K562 (cell line): Measurements from ENCODE around the gene TTLL9. TPM values are rescaled to one million over a fixed set of nuclear protein-coding genes. Genes with fewer than 3 reads are reported as not detected.

Experiments used
- CXXC5 ChIP-seq: fragments of 250-450 bp; sonication (Bioruptor Pico); IDR thresholded peaks from 2 replicates; pipeline ENCODE4 v1.8.0; 2022; ENCODE audit warnings: inconsistent platforms, mild to moderate bottlenecking, moderate library complexity
- HDAC2 ChIP-seq: fragments of 450-650 bp; IDR thresholded peaks from 2 replicates; pipeline ENCODE4 v1.6.1; 2016; ENCODE audit warnings: mild to moderate bottlenecking
- HINFP ChIP-seq: fragments of 450-650 bp; conservative IDR thresholded peaks from 2 replicates; pipeline ENCODE4 v1.6.1; 2016; ENCODE audit warnings: missing genetic modification characterization, low read depth, mild to moderate bottlenecking, control low read depth, missing compliant biosample characterization
- HLTF ChIP-seq: fragments of 450-650 bp; IDR thresholded peaks from 2 replicates; pipeline ENCODE4 v1.6.1; 2016
- KDM1A ChIP-seq, 2 experiments: fragments of 450-650 bp; IDR thresholded peaks; 2 replicates each; pipeline ENCODE4 v1.6.1; 2016; ENCODE audit warnings: mild to moderate bottlenecking in 2 of 2
- KLF16 ChIP-seq: IDR thresholded peaks from 2 replicates; pipeline ENCODE4 v1.6.1; 2016; ENCODE audit warnings: antibody characterized with exemption
- NEUROD1 ChIP-seq: fragments of 150-350 bp; IDR thresholded peaks from 2 replicates; pipeline ENCODE4 v1.6.1; 2014; ENCODE audit warnings: borderline replicate concordance, low read length, low read depth; ENCODE audit not compliant: partially characterized antibody
- NFRKB ChIP-seq: fragments of 450-650 bp; IDR thresholded peaks from 2 replicates; pipeline ENCODE4 v1.6.1; 2016; ENCODE audit warnings: low read depth
- NR3C1 ChIP-seq: sonication (generic); formaldehyde crosslinking; IDR thresholded peaks from 2 replicates; pipeline ENCODE4 v1.8.1; 2022; ENCODE audit warnings: missing genetic modification reagents
- SMAD4 ChIP-seq: fragments of 250-450 bp; sonication (Bioruptor Pico); conservative IDR thresholded peaks from 2 replicates; pipeline ENCODE4 v1.8.0; 2021; ENCODE audit warnings: inconsistent platforms, mild to moderate bottlenecking, moderate library complexity
- TARDBP ChIP-seq: fragments of 450-650 bp; IDR thresholded peaks from 2 replicates; pipeline ENCODE4 v1.6.1; 2016
- ZHX1 ChIP-seq: fragments of 150-350 bp; conservative IDR thresholded peaks from 2 replicates; pipeline ENCODE4 v1.6.1; 2014; ENCODE audit warnings: low read length
- ZNF586 ChIP-seq: fragments of 450-650 bp; formaldehyde crosslinking; conservative IDR thresholded peaks from 2 replicates; pipeline ENCODE4 v1.4.0; 2020; ENCODE audit warnings: mild to moderate bottlenecking, moderate library complexity
- polyA plus RNA-seq, 8 experiments: library from polyadenylated mRNA; depleted of rRNA in 4 of 8; stranded (reverse) in 5 of 8; unstranded in 3 of 8; fragments of >200 nt; fragmentation: Nextera tagmentation in 2 of 8; fragmentation: Illumina TruSeq in 1 of 8; extraction: Ambion mirVana in 2 of 8; extraction: Trizol in 1 of 8; gene quantifications; 2 replicates each; pipeline versions ENCODE4 v1.2.1 to v1.2.3, GENCODE V29; 2011 to 2014; ENCODE audit warnings: inconsistent platforms in 1 of 8, missing spikeins in 1 of 8
- total RNA-seq, 7 experiments: library from RNA; depleted of rRNA in 6 of 7; stranded (reverse); fragments of >200 nt in 6 of 7; fragmentation: Illumina TruSeq in 2 of 7; extraction: Trizol in 2 of 7; gene quantifications; 2 replicates each; pipeline versions ENCODE4 v1.2.1 to v1.2.3, GENCODE V29; 2011 to 2021; ENCODE audit warnings: low replicate concordance in 1 of 7
- TF ChIP-seq, protein P1 (sequence below): fragments of 450-650 bp; IDR thresholded peaks from one replicate; pipeline ENCODE4 v1.6.1; 2018; ENCODE audit warnings: mild to moderate bottlenecking, moderate library complexity; ENCODE audit not compliant: partially characterized antibody
- TF ChIP-seq, protein P2 (sequence below): fragments of 250-450 bp; sonication (Bioruptor Pico); IDR thresholded peaks from 2 replicates; pipeline ENCODE4 v1.8.0; 2021; ENCODE audit warnings: moderate library complexity, mild to moderate bottlenecking, inconsistent platforms
- TF ChIP-seq, protein P3 (sequence below): fragments of 250-450 bp; sonication (Bioruptor Pico); IDR thresholded peaks from 2 replicates; pipeline ENCODE4 v1.4.0; 2020; ENCODE audit warnings: mild to moderate bottlenecking, moderate library complexity, borderline replicate concordance
- TF ChIP-seq, protein P4 (sequence below): fragments of 450-650 bp; IDR thresholded peaks from 2 replicates; pipeline ENCODE4 v1.7.0; 2016; ENCODE audit warnings: borderline replicate concordance

The TTLL9 gene
- total and polyA plus RNA-seq, 9 of the 15 experiments (the other 6 are each of a cell fraction or from before 2014, with no cell fraction given), result 0.06 to 0.07 TPM; not detected in 7

DNA sequence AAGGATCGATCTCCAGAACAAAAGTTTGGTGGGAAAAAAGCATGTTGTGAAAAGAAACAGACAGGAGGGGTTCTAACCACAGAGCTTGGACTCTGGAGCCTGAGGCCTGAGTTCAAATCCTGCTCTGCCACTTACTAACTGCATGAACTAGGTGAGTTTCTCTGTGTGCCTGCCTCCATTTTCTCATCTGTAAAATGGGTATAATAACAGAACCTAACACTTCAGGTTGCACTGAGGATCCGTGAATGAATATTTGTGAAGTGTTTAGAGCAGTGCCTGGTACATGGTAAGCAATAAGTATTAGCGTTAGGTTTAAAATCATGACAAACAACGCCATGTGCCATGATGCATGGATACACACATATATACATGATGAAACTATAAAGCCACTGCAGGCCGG is 36.6 kb downstream of the TTLL9 start (continued):
- TF ChIP-seq, protein P1, sequence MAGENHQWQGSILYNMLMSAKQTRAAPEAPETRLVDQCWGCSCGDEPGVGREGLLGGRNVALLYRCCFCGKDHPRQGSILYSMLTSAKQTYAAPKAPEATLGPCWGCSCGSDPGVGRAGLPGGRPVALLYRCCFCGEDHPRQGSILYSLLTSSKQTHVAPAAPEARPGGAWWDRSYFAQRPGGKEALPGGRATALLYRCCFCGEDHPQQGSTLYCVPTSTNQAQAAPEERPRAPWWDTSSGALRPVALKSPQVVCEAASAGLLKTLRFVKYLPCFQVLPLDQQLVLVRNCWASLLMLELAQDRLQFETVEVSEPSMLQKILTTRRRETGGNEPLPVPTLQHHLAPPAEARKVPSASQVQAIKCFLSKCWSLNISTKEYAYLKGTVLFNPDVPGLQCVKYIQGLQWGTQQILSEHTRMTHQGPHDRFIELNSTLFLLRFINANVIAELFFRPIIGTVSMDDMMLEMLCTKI, result no peak
- no peak for TF ChIP-seq HINFP (tag)
- no peak for TF ChIP-seq HLTF
- no peak for TF ChIP-seq SMAD4 (CRISPR knock-in tag)
- TF ChIP-seq HDAC2, result peak; percentile 56; the same call in 1 of the 2 replicates
- no peak for TF ChIP-seq ZHX1
- no peak for TF ChIP-seq NFRKB
- TF ChIP-seq, protein P2, sequence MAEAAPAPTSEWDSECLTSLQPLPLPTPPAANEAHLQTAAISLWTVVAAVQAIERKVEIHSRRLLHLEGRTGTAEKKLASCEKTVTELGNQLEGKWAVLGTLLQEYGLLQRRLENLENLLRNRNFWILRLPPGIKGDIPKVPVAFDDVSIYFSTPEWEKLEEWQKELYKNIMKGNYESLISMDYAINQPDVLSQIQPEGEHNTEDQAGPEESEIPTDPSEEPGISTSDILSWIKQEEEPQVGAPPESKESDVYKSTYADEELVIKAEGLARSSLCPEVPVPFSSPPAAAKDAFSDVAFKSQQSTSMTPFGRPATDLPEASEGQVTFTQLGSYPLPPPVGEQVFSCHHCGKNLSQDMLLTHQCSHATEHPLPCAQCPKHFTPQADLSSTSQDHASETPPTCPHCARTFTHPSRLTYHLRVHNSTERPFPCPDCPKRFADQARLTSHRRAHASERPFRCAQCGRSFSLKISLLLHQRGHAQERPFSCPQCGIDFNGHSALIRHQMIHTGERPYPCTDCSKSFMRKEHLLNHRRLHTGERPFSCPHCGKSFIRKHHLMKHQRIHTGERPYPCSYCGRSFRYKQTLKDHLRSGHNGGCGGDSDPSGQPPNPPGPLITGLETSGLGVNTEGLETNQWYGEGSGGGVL (CRISPR knock-in tag), result no peak
- TF ChIP-seq NR3C1, result no peak
- TF ChIP-seq ZNF586 (CRISPR knock-in tag), result no peak
- TF ChIP-seq, protein P3, sequence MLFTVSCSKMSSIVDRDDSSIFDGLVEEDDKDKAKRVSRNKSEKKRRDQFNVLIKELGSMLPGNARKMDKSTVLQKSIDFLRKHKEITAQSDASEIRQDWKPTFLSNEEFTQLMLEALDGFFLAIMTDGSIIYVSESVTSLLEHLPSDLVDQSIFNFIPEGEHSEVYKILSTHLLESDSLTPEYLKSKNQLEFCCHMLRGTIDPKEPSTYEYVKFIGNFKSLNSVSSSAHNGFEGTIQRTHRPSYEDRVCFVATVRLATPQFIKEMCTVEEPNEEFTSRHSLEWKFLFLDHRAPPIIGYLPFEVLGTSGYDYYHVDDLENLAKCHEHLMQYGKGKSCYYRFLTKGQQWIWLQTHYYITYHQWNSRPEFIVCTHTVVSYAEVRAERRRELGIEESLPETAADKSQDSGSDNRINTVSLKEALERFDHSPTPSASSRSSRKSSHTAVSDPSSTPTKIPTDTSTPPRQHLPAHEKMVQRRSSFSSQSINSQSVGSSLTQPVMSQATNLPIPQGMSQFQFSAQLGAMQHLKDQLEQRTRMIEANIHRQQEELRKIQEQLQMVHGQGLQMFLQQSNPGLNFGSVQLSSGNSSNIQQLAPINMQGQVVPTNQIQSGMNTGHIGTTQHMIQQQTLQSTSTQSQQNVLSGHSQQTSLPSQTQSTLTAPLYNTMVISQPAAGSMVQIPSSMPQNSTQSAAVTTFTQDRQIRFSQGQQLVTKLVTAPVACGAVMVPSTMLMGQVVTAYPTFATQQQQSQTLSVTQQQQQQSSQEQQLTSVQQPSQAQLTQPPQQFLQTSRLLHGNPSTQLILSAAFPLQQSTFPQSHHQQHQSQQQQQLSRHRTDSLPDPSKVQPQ (CRISPR knock-in tag), result no peak
- no peak for TF ChIP-seq KLF16
- TF ChIP-seq CXXC5, result no peak
- TF ChIP-seq TARDBP, result no peak
- TF ChIP-seq, protein P4, sequence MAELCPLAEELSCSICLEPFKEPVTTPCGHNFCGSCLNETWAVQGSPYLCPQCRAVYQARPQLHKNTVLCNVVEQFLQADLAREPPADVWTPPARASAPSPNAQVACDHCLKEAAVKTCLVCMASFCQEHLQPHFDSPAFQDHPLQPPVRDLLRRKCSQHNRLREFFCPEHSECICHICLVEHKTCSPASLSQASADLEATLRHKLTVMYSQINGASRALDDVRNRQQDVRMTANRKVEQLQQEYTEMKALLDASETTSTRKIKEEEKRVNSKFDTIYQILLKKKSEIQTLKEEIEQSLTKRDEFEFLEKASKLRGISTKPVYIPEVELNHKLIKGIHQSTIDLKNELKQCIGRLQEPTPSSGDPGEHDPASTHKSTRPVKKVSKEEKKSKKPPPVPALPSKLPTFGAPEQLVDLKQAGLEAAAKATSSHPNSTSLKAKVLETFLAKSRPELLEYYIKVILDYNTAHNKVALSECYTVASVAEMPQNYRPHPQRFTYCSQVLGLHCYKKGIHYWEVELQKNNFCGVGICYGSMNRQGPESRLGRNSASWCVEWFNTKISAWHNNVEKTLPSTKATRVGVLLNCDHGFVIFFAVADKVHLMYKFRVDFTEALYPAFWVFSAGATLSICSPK, result no peak
- TF ChIP-seq KDM1A (IDR thresholded peaks at IDR 0.05), result peak; percentile 38 to 54; a peak in 2 of 4 replicates
- no peak for TF ChIP-seq NEUROD1
